Endodermal cell (in vitro differentiated cells): ENCODE measurements around the gene SUDS3. TPM values are rescaled to one million over a fixed set of nuclear protein-coding genes. Genes with fewer than 3 reads are reported as not detected.

ENCODE experiments used
- DNase-seq: peaks from one replicate; pipeline ENCODE4 v3.0.0-alpha.2; 2017
- H3K27ac ChIP-seq: 2 replicates; pipeline ENCODE4 v1.5.1; 2013; ENCODE audit warnings: mild to moderate bottlenecking, low read depth, low read length, moderate library complexity
- H3K27me3 ChIP-seq: 2 replicates; pipeline ENCODE4 v1.6.1; 2013; ENCODE audit warnings: mild to moderate bottlenecking, low read length, moderate library complexity; ENCODE audit not compliant: insufficient read depth, control insufficient read depth, poor library complexity, severe bottlenecking
- H3K36me3 ChIP-seq: 2 replicates; pipeline ENCODE4 v1.7.0; 2013; ENCODE audit warnings: mild to moderate bottlenecking, low read length, moderate library complexity; ENCODE audit not compliant: control insufficient read depth, insufficient read depth
- H3K4me1 ChIP-seq: one replicate; pipeline ENCODE4 v1.7.0; 2013; ENCODE audit warnings: low read length; ENCODE audit not compliant: control insufficient read depth, insufficient read depth
- H3K4me3 ChIP-seq: 2 replicates; pipeline ENCODE4 v1.5.1; 2013; ENCODE audit warnings: mild to moderate bottlenecking, low read length, moderate library complexity
- H3K9ac ChIP-seq: 2 replicates; pipeline ENCODE4 v1.6.1; 2013; ENCODE audit warnings: mild to moderate bottlenecking, low read length, moderate library complexity; ENCODE audit not compliant: poor library complexity, severe bottlenecking; ENCODE audit errors: extremely low read depth
- H3K9me3 ChIP-seq: 2 replicates; pipeline ENCODE4 v1.6.1; 2013; ENCODE audit warnings: mild to moderate bottlenecking, low read length, moderate library complexity; ENCODE audit not compliant: control insufficient read depth
- H3K27ac Mint-ChIP-seq: 2 replicates; pipeline ENCODE4 v1.8.0; 2020; ENCODE audit warnings: mixed read lengths
- H3K27me3 Mint-ChIP-seq: 2 replicates; pipeline ENCODE4 v1.8.0; 2021; ENCODE audit warnings: mild to moderate bottlenecking, mixed read lengths; ENCODE audit not compliant: insufficient read depth
- H3K36me3 Mint-ChIP-seq: 2 replicates; pipeline ENCODE4 v1.8.0; 2020; ENCODE audit warnings: low read depth, mixed read lengths
- H3K4me1 Mint-ChIP-seq: 2 replicates; pipeline ENCODE4 v1.8.0; 2020; ENCODE audit warnings: mixed read lengths
- H3K4me3 Mint-ChIP-seq: 2 replicates; pipeline ENCODE4 v1.8.0; 2020; ENCODE audit warnings: mild to moderate bottlenecking, moderate library complexity, mixed read lengths
- H3K9me3 Mint-ChIP-seq: 2 replicates; pipeline ENCODE4 v1.8.0; 2020; ENCODE audit warnings: mild to moderate bottlenecking, mixed read lengths
- CTCF ChIP-seq: fragments of 200-600 bp; sonication (generic); conservative IDR thresholded peaks from 2 replicates; pipeline ENCODE4 v1.5.0; 2021; ENCODE audit warnings: antibody characterized with exemption, mild to moderate bottlenecking
- WGBS, 2 experiments: methylation state at CpG; one replicate each; pipeline versions ENCODE4 v1.1.5 to v1.1.7; 2013; ENCODE audit warnings: missing lambda C conversion rate in 2 of 2, mixed read lengths in 1 of 2; ENCODE audit not compliant: insufficient coverage in 1 of 2, insufficient read length in 1 of 2; 5-methylcytosine and 5-hydroxymethylcytosine counted together
- total RNA-seq, 2 donors: library from RNA; stranded (reverse); fragmentation: NEBNext Ultra II Directional in 1 of 2; extraction: Animal tissue kit (Norgen Biotek cat#: 25700) in 1 of 2; gene quantifications; 2 replicates in 1 of 2; 3 replicates in 1 of 2; pipeline ENCODE4 v1.2.1, GENCODE V29; 2021

SUDS3 gene
- total RNA-seq, 2 donors from 2014 or later: 51.4 to 57.9 TPM

GRCh38 chr12:118373616-118374015 is 2.7 kb upstream of the SUDS3 start:
- Histone ChIP-seq H3K9me3 (no peaks in the 10 kb centered on the region), H3K9ac (peak overlapping the region; percentile 45), H3K4me1 (peaks cover 4% of the 10 kb centered on the region), H3K27me3 (no peaks in the 10 kb centered on the region), H3K36me3 (no peaks in the 10 kb centered on the region), H3K4me3 (peak overlapping the region; percentile 89), H3K27ac (no peak overlapping the region)
- Mint-ChIP-seq H3K4me1 (peaks cover 36% of the 10 kb centered on the region), H3K27me3 (no peaks in the 10 kb centered on the region), H3K27ac (peak overlapping the region; percentile 95), H3K4me3 (peak overlapping the region; percentile 94), H3K9me3 (no peaks in the 10 kb centered on the region), H3K36me3 (no peaks in the 10 kb centered on the region)
- TF ChIP-seq CTCF: no peak
- no peak for DNase-seq
- WGBS, 2 experiments: 83 to 98% methylated on average over 5 of the region's 5 CpGs

GRCh38 chr12:118374126-118374725 is 2.1 kb upstream of the SUDS3 start:
- 94 to 98% methylated on average over 4 to 13 of the region's 14 CpGs for WGBS, 2 experiments
- H3K27me3 Mint-ChIP-seq: no peaks in the 10 kb centered on the region
- H3K27ac ChIP-seq: no peak overlapping the region
- H3K9me3 Mint-ChIP-seq: no peaks in the 10 kb centered on the region
- peaks cover 36% of the 10 kb centered on the region for H3K4me1 Mint-ChIP-seq
- H3K4me3 ChIP-seq: peak overlapping the region; percentile 89
- H3K36me3 ChIP-seq: peaks cover 2% of the 10 kb centered on the region
- peaks cover 4% of the 10 kb centered on the region for H3K4me1 ChIP-seq
- no peaks in the 10 kb centered on the region for H3K9me3 ChIP-seq
- no peak for TF ChIP-seq CTCF
- no peaks in the 10 kb centered on the region for H3K27me3 ChIP-seq
- peak overlapping the region; percentile 94 for H3K4me3 Mint-ChIP-seq
- H3K9ac ChIP-seq: no peak overlapping the region
- H3K27ac Mint-ChIP-seq: no peak overlapping the region
- peaks cover under 1% of the 10 kb centered on the region for H3K36me3 Mint-ChIP-seq
- DNase-seq: peak; percentile 10

GRCh38 chr12:118374909-118375308 is 1.4 kb upstream of the SUDS3 start:
- no peak overlapping the region for H3K27ac Mint-ChIP-seq
- WGBS, 2 experiments: 94 to 95% methylated on average over 5 of the region's 5 CpGs
- no peak overlapping the region for H3K27ac ChIP-seq

More at GRCh38 chr12:118374909-118375308, 1.4 kb upstream of the SUDS3 start:
- H3K9me3 ChIP-seq: no peaks in the 10 kb centered on the region
- H3K27me3 Mint-ChIP-seq: no peaks in the 10 kb centered on the region
- H3K27me3 ChIP-seq: no peaks in the 10 kb centered on the region
- no peak overlapping the region for H3K9ac ChIP-seq
- no peak overlapping the region for H3K4me3 ChIP-seq
- peaks cover 9% of the 10 kb centered on the region for H3K36me3 ChIP-seq
- peaks cover 4% of the 10 kb centered on the region for H3K4me1 ChIP-seq
- H3K4me1 Mint-ChIP-seq: peaks cover 36% of the 10 kb centered on the region
- no peak for TF ChIP-seq CTCF
- no peaks in the 10 kb centered on the region for H3K9me3 Mint-ChIP-seq
- H3K36me3 Mint-ChIP-seq: peaks cover 6% of the 10 kb centered on the region
- no peak overlapping the region for H3K4me3 Mint-ChIP-seq
- no peak for DNase-seq
